Measurements from ENCODE around the gene TLE2. TPM values are rescaled to one million over a fixed set of nuclear protein-coding genes. Genes with fewer than 3 reads are reported as not detected.

The TLE2 gene
- total RNA-seq, 4 donors from 2014 or later: 81.3 to 114 (median 90.3) TPM

DNA sequence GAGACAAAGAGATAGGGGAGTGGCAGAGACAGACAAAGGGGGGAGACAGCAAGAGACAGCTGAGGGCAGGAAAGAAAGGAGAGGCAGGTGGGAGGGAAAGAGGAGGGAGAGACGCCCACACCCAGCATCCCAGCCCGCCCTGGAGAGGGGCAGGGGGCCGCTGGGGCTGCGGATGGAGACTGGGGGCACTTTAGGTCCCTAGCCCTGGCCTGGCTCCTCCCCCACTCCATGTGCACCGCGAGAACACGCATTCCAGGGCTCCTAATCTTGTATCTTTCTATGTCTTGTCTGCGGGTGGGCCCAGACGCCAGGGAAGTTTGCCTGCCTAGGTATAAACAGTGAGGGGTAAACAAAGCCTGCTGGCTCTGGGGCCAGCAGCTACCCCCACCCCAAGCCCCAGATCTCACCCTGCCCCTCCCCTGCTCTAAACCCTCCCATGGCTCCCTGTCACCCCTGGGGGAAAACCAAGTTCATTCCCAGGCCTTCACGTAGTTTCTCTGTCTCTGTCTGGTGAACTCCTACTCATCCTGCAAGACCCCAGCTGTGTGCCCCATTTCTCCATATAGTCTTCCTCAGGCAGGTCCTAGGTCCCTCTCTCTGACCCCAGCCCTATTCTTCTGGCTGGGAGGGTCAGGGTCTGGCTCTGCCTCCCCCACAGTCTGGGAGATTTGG is 27.5 kb upstream of the TLE2 start:
- H3K9me3 ChIP-seq: no peaks in the 10 kb centered on the region
- peaks cover 42 to 44% of the 10 kb centered on the region in 2 donors for H3K36me3 ChIP-seq
- TF ChIP-seq, protein P1, sequence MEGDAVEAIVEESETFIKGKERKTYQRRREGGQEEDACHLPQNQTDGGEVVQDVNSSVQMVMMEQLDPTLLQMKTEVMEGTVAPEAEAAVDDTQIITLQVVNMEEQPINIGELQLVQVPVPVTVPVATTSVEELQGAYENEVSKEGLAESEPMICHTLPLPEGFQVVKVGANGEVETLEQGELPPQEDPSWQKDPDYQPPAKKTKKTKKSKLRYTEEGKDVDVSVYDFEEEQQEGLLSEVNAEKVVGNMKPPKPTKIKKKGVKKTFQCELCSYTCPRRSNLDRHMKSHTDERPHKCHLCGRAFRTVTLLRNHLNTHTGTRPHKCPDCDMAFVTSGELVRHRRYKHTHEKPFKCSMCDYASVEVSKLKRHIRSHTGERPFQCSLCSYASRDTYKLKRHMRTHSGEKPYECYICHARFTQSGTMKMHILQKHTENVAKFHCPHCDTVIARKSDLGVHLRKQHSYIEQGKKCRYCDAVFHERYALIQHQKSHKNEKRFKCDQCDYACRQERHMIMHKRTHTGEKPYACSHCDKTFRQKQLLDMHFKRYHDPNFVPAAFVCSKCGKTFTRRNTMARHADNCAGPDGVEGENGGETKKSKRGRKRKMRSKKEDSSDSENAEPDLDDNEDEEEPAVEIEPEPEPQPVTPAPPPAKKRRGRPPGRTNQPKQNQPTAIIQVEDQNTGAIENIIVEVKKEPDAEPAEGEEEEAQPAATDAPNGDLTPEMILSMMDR (IDR thresholded peaks at IDR 0.05): no peak
- TF ChIP-seq POLR2A (IDR thresholded peaks at IDR 0.05): no peak
- no peak for DNase-seq
- intact Hi-C loops (cut with DNase I): no loop called here
- H3K27ac ChIP-seq: peak overlapping the region; percentile 77 to 97 (median 88)
- H3K4me1 ChIP-seq: peaks cover 38 to 67% of the 10 kb centered on the region in 2 donors
- H3K4me3 ChIP-seq (replicated peaks in 1 of 3): no peak overlapping the region
- no peaks in the 10 kb centered on the region for H3K27me3 ChIP-seq
- 31 to 46% methylated on average over 10 of the region's 10 CpGs for WGBS, 2 donors

- no peak overlapping the region for H3K4me3 ChIP-seq (replicated peaks in 1 of 3)
- TF ChIP-seq, protein P1 (IDR thresholded peaks at IDR 0.05): no peak
- TF ChIP-seq POLR2A (IDR thresholded peaks at IDR 0.05): no peak
- H3K4me1 ChIP-seq: peaks cover 41 to 70% of the 10 kb centered on the region in 2 donors
- intact Hi-C loops (cut with DNase I): no loop called here
- peaks cover 42 to 44% of the 10 kb centered on the region in 2 donors for H3K36me3 ChIP-seq
- peak overlapping the region; percentile 44 to 88 (median 77) for H3K27ac ChIP-seq
- DNase-seq: peak; percentile 91 to 95
- WGBS, 2 donors: 35 to 55% methylated on average over 19 to 21 of the region's 31 CpGs
- no peaks in the 10 kb centered on the region for H3K9me3 ChIP-seq
- no peaks in the 10 kb centered on the region for H3K27me3 ChIP-seq
Observed at GRCh38 chr19:3055741-3056416, 26.8 kb upstream of the TLE2 start.

- Histone ChIP-seq H3K4me1 (peaks cover 37 to 67% of the 10 kb centered on the region in 2 donors), H3K4me3 (replicated peaks in 1 of 3) (no peak overlapping the region), H3K27me3 (no peaks in the 10 kb centered on the region), H3K36me3 (peaks cover 42 to 44% of the 10 kb centered on the region in 2 donors), H3K9me3 (no peaks in the 10 kb centered on the region), H3K27ac (peak overlapping the region; percentile 44 to 88 (median 77))
- DNase-seq: peak; percentile 35 to 40
- TF ChIP-seq, protein P1 (IDR thresholded peaks at IDR 0.05): no peak
- no peak for TF ChIP-seq POLR2A (IDR thresholded peaks at IDR 0.05)
- intact Hi-C loops (cut with DNase I): no loop called here
- WGBS, 2 donors: 80 to 82% methylated on average over 16 to 19 of the region's 20 CpGs
Observed at GRCh38 chr19:3054972-3055740, 26.1 kb upstream of the TLE2 start.

DNA sequence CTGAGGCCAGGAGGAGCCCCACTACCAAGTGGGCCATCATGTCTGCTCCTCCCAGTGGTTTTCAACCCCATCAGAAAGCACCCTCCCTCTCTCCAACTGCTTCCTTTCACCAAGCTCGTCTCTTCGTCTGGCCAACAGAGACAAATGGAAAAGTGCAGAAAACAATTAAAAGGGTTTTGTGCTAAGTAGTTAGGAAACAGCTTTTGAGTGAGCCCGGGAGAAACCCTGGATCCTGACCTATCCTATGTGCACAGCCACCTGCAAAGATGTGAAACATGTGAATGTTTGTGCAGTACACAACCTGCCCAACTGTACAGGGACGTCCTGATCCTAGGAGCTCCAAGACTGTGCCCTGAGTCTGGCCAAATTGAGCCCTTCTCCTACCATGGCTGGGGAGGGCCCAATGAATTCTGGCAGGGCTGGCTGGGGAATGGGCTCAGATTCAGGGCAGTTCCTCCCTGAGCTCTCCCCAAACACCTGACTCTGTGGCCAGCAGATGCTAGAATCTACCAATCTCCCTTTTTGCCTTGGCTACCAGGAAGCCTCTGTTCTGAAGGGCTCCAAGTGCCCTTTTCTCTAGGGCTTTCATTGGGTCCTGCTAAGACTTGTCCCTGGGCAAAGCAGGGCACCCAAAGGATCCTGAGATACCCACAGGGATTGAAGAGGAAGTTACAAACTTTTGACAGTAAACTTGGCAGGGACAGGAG is 25.3 kb upstream of the TLE2 start:
- H3K9me3 ChIP-seq: no peaks in the 10 kb centered on the region
- TF ChIP-seq, protein P1 (IDR thresholded peaks at IDR 0.05): no peak
- TF ChIP-seq POLR2A (IDR thresholded peaks at IDR 0.05): no peak
- WGBS, 2 donors: 78 to 84% methylated on average over 4 of the region's 4 CpGs
- H3K4me1 ChIP-seq: peaks cover 37 to 61% of the 10 kb centered on the region in 2 donors
- H3K27me3 ChIP-seq: no peaks in the 10 kb centered on the region
- peaks cover 37 to 38% of the 10 kb centered on the region in 2 donors for H3K36me3 ChIP-seq
- peak overlapping the region in 1 of 3 donors; percentile 88 for H3K27ac ChIP-seq
- DNase-seq: no peak
- intact Hi-C loops (cut with DNase I): no loop called here
- no peak overlapping the region for H3K4me3 ChIP-seq (replicated peaks in 1 of 3)

Measured in thyroid gland (tissue), 4 donors.